K562 (cell line): ENCODE data around the gene GLB1L. TPM values are rescaled to one million over a fixed set of nuclear protein-coding genes. Genes with fewer than 3 reads are reported as not detected.

Experiments used
- ATAC-seq: fragments of 200-7000 bp; cut with Tn5 transposase; 3 replicates; pipeline ENCODE4 v1.9.1; 2020; ENCODE audit warnings: moderate library complexity
- BruUV-seq: library from RNA; stranded (reverse); fragments of 400-500 nt; replicated peaks from 2 replicates; lab custom pipeline; 2021; lab: Mats Ljungman, UMichigan
- CTCF ChIA-PET: fragments of 300-600 bp; formaldehyde crosslinking; extraction: SDS; loops from one replicate; lab custom pipeline; 2021; ENCODE audit warnings: low intra/inter-chr PET ratio; lab: Yijun Ruan, JAX
- POLR2A ChIA-PET: fragments of 300-600, 350-650 bp; sonication (Branson Sonifier 250); formaldehyde crosslinking; extraction: SDS; loops from one replicate; lab custom pipeline; 2021; ENCODE audit warnings: antibody characterized with exemption, inconsistent platforms; lab: Yijun Ruan, JAX
- DNase-seq, 4 experiments: peaks; one replicate each; pipeline versions ENCODE4 v3.0.0 to v3.0.0-alpha.2; 2011 to 2018; ENCODE audit warnings: low spot score in 3 of 4, mixed read lengths in 3 of 4; ENCODE audit errors: extremely low read depth in 1 of 4
- FAIRE-seq: peaks from 2 replicates; lab custom pipeline; 2011; peaks lifted over from hg19 to GRCh38; lab: Jason Lieb, UNC
- H2AFZ ChIP-seq: 2 replicates; pipeline ENCODE4 v1.6.0; 2011; ENCODE audit warnings: low read depth, low read length, control low read depth, inconsistent platforms
- H3K27ac ChIP-seq: fragments of 200-600 bp; 3 replicates; pipeline ENCODE4 v1.8.0; 2011; ENCODE audit warnings: low read depth, mild to moderate bottlenecking, control low read depth, inconsistent platforms, low read length, moderate library complexity, mixed read lengths; ENCODE audit errors: extremely low read depth
- H3K27me3 ChIP-seq, 2 experiments: fragments of 300-600 bp in 1 of 2; 2 replicates in 1 of 2; 3 replicates in 1 of 2; pipeline versions ENCODE4 v1.6.0 to v1.8.0; 2011; ENCODE audit warnings: inconsistent platforms in 2 of 2, low read length in 2 of 2, mild to moderate bottlenecking in 1 of 2, mixed read lengths in 1 of 2, moderate library complexity in 1 of 2; ENCODE audit not compliant: control insufficient read depth in 2 of 2, insufficient read depth in 2 of 2
- H3K36me3 ChIP-seq: fragments of 300-600 bp; 3 replicates; pipeline ENCODE4 v1.8.0; 2011; ENCODE audit warnings: mild to moderate bottlenecking, low read length, inconsistent platforms; ENCODE audit not compliant: control insufficient read depth, insufficient read depth
- H3K4me1 ChIP-seq, 2 experiments: fragments of 200-600 bp in 1 of 2; replicated peaks in 1 of 2; 2 replicates in 1 of 2; 3 replicates in 1 of 2; pipeline versions ENCODE4 v1.5.1 to v1.8.0; 2011; ENCODE audit warnings: inconsistent platforms in 2 of 2, low read length in 2 of 2, mild to moderate bottlenecking in 1 of 2, mixed read lengths in 1 of 2, moderate library complexity in 1 of 2; ENCODE audit not compliant: control insufficient read depth in 2 of 2, insufficient read depth in 2 of 2
- H3K4me2 ChIP-seq: 2 replicates; pipeline ENCODE4 v1.6.1; 2011; ENCODE audit warnings: low read length, control low read depth, inconsistent platforms, mixed read lengths; ENCODE audit not compliant: insufficient read depth
- H3K4me3 ChIP-seq: fragments of 200-600 bp; sonication (generic), shearing (Covaris generic); 2 replicates; pipeline ENCODE4 v1.5.1; 2016; ENCODE audit warnings: control low read depth, inconsistent platforms
- H3K79me2 ChIP-seq: fragments of 200-600 bp; 3 replicates; pipeline ENCODE4 v1.8.0; 2011; ENCODE audit warnings: low read length, inconsistent platforms; ENCODE audit not compliant: control insufficient read depth, insufficient read depth
- H3K9ac ChIP-seq, 2 experiments: 2 replicates each; pipeline versions ENCODE4 v1.6.0 to v1.6.1; 2011; ENCODE audit warnings: low read depth in 2 of 2, low read length in 2 of 2, control low read depth in 1 of 2, inconsistent platforms in 1 of 2, mild to moderate bottlenecking in 1 of 2, mixed read lengths in 1 of 2; ENCODE audit not compliant: insufficient read depth in 1 of 2
- H3K9me1 ChIP-seq: one replicate; pipeline ENCODE4 v1.6.0; 2011; ENCODE audit warnings: inconsistent platforms, mild to moderate bottlenecking, low read length, moderate library complexity; ENCODE audit not compliant: control insufficient read depth, insufficient read depth
- H3K9me3 ChIP-seq: replicated peaks from 2 replicates; pipeline ENCODE4 v1.5.1; 2011; ENCODE audit warnings: low read depth, low read length, inconsistent platforms; ENCODE audit not compliant: control insufficient read depth, insufficient read depth
- H4K20me1 ChIP-seq: replicated peaks from 2 replicates; pipeline ENCODE4 v1.6.1; 2011; ENCODE audit warnings: low read length, inconsistent platforms, mixed read lengths; ENCODE audit not compliant: control insufficient read depth, insufficient read depth
- CBX1 ChIP-seq: sonication (generic); IDR thresholded peaks from 2 replicates; pipeline ENCODE4 v1.6.1; 2016; ENCODE audit warnings: antibody characterized with exemption, low read depth, mild to moderate bottlenecking
- CTBP1 ChIP-seq: fragments of 450-650 bp; IDR thresholded peaks from 2 replicates; pipeline ENCODE4 v1.6.1; 2016; ENCODE audit warnings: borderline replicate concordance
- ETS2 ChIP-seq: IDR thresholded peaks from 2 replicates; pipeline ENCODE4 v1.6.1; 2016; ENCODE audit warnings: borderline replicate concordance, missing genetic modification characterization, mild to moderate bottlenecking, moderate library complexity, missing compliant biosample characterization; ENCODE audit not compliant: poor library complexity, severe bottlenecking
- FOSL1 ChIP-seq: fragments of 200-800 bp; sonication (Bioruptor generic); conservative IDR thresholded peaks from 2 replicates; pipeline ENCODE4 v1.6.1; 2016; ENCODE audit warnings: missing genetic modification characterization, missing compliant biosample characterization
- HNRNPLL ChIP-seq: fragments of 200-400 bp; formaldehyde crosslinking; IDR thresholded peaks from 2 replicates; pipeline ENCODE4 v1.6.1; 2017; ENCODE audit warnings: low read length, low read depth, mild to moderate bottlenecking; ENCODE audit not compliant: poor library complexity, severe bottlenecking
- KDM5B ChIP-seq: fragments of 200-600 bp; sonication (generic); IDR thresholded peaks from 2 replicates; pipeline ENCODE4 v1.6.1; 2012; ENCODE audit warnings: low read depth, mild to moderate bottlenecking, moderate library complexity, low read length, control low read depth, inconsistent platforms; ENCODE audit not compliant: insufficient replicate concordance
- MBD2 ChIP-seq: sonication (generic); IDR thresholded peaks from 2 replicates; pipeline ENCODE4 v1.6.1; 2016; ENCODE audit warnings: low read depth, borderline replicate concordance
- MTA3 ChIP-seq: fragments of 450-650 bp; formaldehyde crosslinking; IDR thresholded peaks from 2 replicates; pipeline ENCODE4 v1.6.1; 2017; ENCODE audit warnings: mild to moderate bottlenecking, borderline replicate concordance
- NBN ChIP-seq: fragments of 450-650 bp; IDR thresholded peaks from 2 replicates; pipeline ENCODE4 v1.6.1; 2016; ENCODE audit warnings: low read depth, mild to moderate bottlenecking
- NR4A1 ChIP-seq, 2 experiments: fragments of 250-450 bp in 1 of 2; fragments of 450-650 bp in 1 of 2; sonication (Bioruptor Pico) in 1 of 2; IDR thresholded peaks; 2 replicates each; pipeline versions ENCODE4 v1.4.0 to v1.6.1; 2016 to 2020; ENCODE audit warnings: mild to moderate bottlenecking in 2 of 2, missing compliant biosample characterization in 1 of 2, missing genetic modification characterization in 1 of 2, moderate library complexity in 1 of 2
- PRPF4 ChIP-seq: fragments of 200-400 bp; formaldehyde crosslinking; IDR thresholded peaks from one replicate; pipeline ENCODE4 v1.6.1; 2017; ENCODE audit warnings: low read length, low read depth, mild to moderate bottlenecking; ENCODE audit not compliant: insufficient read depth, poor library complexity, severe bottlenecking
- SAP30 ChIP-seq: fragments of 200-600 bp; sonication (generic); IDR thresholded peaks from 2 replicates; pipeline ENCODE4 v1.6.1; 2012; ENCODE audit warnings: borderline replicate concordance, low read depth, mild to moderate bottlenecking, moderate library complexity, low read length, control low read depth, inconsistent platforms; ENCODE audit not compliant: insufficient read depth, poor library complexity, severe bottlenecking
- SIX5 ChIP-seq, 2 experiments: IDR thresholded peaks; 2 replicates each; pipeline ENCODE4 v1.6.1; 2011; ENCODE audit warnings: low read length in 2 of 2, borderline replicate concordance in 1 of 2, low read depth in 1 of 2, mild to moderate bottlenecking in 1 of 2, moderate library complexity in 1 of 2; ENCODE audit not compliant: insufficient read depth in 1 of 2
- SLC30A9 ChIP-seq: fragments of 250-450 bp; sonication (Bioruptor Pico); IDR thresholded peaks from 2 replicates; pipeline ENCODE4 v1.8.0; 2022; ENCODE audit warnings: mild to moderate bottlenecking, moderate library complexity
- SP1 ChIP-seq: sonication (generic); formaldehyde crosslinking; IDR thresholded peaks from 2 replicates; pipeline ENCODE4 v1.8.1; 2022; ENCODE audit warnings: mild to moderate bottlenecking, missing genetic modification reagents
- ZNF518B ChIP-seq: fragments of 250-450 bp; sonication (Bioruptor Pico); IDR thresholded peaks from 2 replicates; pipeline ENCODE4 v1.5.0; 2021; ENCODE audit warnings: mild to moderate bottlenecking, moderate library complexity
- WGBS: fragments of 100-300 bp; shearing (Covaris generic); methylation state at CpG from one replicate; pipeline ENCODE4 v1.1.6; 2016; ENCODE audit warnings: low coverage, mixed read lengths; ENCODE audit not compliant: insufficient coverage; ENCODE audit errors: missing lambda C conversion rate; 5-methylcytosine and 5-hydroxymethylcytosine counted together
- in situ Hi-C: fragments of 300-500 bp; cut with MboI; formaldehyde crosslinking; loops from 4 replicates; pipeline ENCODE4 v1.15.0; 2018; ENCODE audit warnings: inconsistent platforms, mixed read lengths
- intact Hi-C: fragments of 100-400 bp; cut with micrococcal nuclease; formaldehyde crosslinking; loops from 2 replicates; pipeline ENCODE4 v1.14.2; 2022
- polyA plus RNA-seq, 8 experiments: library from polyadenylated mRNA; depleted of rRNA in 4 of 8; stranded (reverse) in 5 of 8; unstranded in 3 of 8; fragments of >200 nt; fragmentation: Nextera tagmentation in 2 of 8; fragmentation: Illumina TruSeq in 1 of 8; extraction: Ambion mirVana in 2 of 8; extraction: Trizol in 1 of 8; gene quantifications; 2 replicates each; pipeline versions ENCODE4 v1.2.1 to v1.2.3, GENCODE V29; 2011 to 2014; ENCODE audit warnings: inconsistent platforms in 1 of 8, missing spikeins in 1 of 8
- total RNA-seq, 7 experiments: library from RNA; depleted of rRNA in 6 of 7; stranded (reverse); fragments of >200 nt in 6 of 7; fragmentation: Illumina TruSeq in 2 of 7; extraction: Trizol in 2 of 7; gene quantifications; 2 replicates each; pipeline versions ENCODE4 v1.2.1 to v1.2.3, GENCODE V29; 2011 to 2021; ENCODE audit warnings: low replicate concordance in 1 of 7

Gene GLB1L
- total and polyA plus RNA-seq, 9 of the 15 experiments (the other 6 are each of a cell fraction or from before 2014, with no cell fraction given) = 0.42 to 2.9 (median 2.5) TPM

- peaks cover 18 to 47% of the 10 kb centered on the region in 2 experiments; a peak in 4 of 5 replicates for H3K4me1 ChIP-seq
- intact Hi-C loops (loop anchor here (2.0 kb wide), 1 partner anchor 25 kb away; the partner anchor contains the start of gene DNAJB2), in situ Hi-C loops (no loop called here)
- peak; percentile 11 for FAIRE-seq
- 0 out of 2 replicates have a peak, but pooled peaks cover 3% of the 10 kb centered on the region for H4K20me1 ChIP-seq
- peak within 1 kb of the TSS; percentile 88 for H2AFZ ChIP-seq
- no peaks in the 10 kb centered on the region for H3K9me3 ChIP-seq
- peaks cover 32% of the 10 kb centered on the region; the same call in 2 of the 3 replicates for H3K36me3 ChIP-seq
- peak within 1 kb of the TSS; percentile 75 for H3K27ac ChIP-seq
- H3K4me3 ChIP-seq = peak within 1 kb of the TSS; percentile 58
- CTCF ChIA-PET = interaction anchor here (0.8 kb wide), 1 partner anchor 41 kb away, joined by 5 read pairs; no protein-coding TSS in a partner anchor
- peak within 1 kb of the TSS; percentile 71 to 92 for H3K9ac ChIP-seq
- BruUV-seq = no TSS peak
- no peaks in the 10 kb centered on the region for H3K9me1 ChIP-seq
- H3K79me2 ChIP-seq = peaks cover 24% of the 10 kb centered on the region
- WGBS = under 1% methylated on average over 54 of the region's 76 CpGs
- peak; percentile 87 to 96 (median 95) for DNase-seq
- POLR2A ChIA-PET = interaction anchor here (0.6 to 2.0 kb wide), 9 partner anchors 9 to 113 kb away, joined by 3 to 8 read pairs (median 3); partner anchors contain the start of genes DNAJB2, GLB1L and STK16
- 0 out of 5 replicates have a peak, but pooled peaks cover 0 to 4% of the 10 kb centered on the region in 2 experiments for H3K27me3 ChIP-seq
- peak within 1 kb of the TSS; percentile 82 for H3K4me2 ChIP-seq
- peak; percentile 92 for ATAC-seq
- TF ChIP-seq NBN = no peak
- peak; percentile 71 for TF ChIP-seq CTBP1
- TF ChIP-seq SAP30 = peak; percentile 22
- no peak for TF ChIP-seq PRPF4
- peak; percentile 59; the same call in 1 of the 2 replicates for TF ChIP-seq MTA3
- TF ChIP-seq ZNF518B (CRISPR knock-in tag) = no peak
- TF ChIP-seq CBX1 = no peak
- TF ChIP-seq SIX5 (IDR thresholded peaks at IDR 0.05; ENCODE audit: borderline replicate concordance in 1 of 2, insufficient read depth in 1 of 2, low read depth in 1 of 2, low read length in 2 of 2) = no peak
- peak; percentile 73; the same call in 1 of the 2 replicates for TF ChIP-seq SP1
- peak; percentile 94 for TF ChIP-seq KDM5B
- TF ChIP-seq NR4A1 (CRISPR knock-in tag; IDR thresholded peaks at IDR 0.05) = no peak
- TF ChIP-seq NR4A1 (tag; IDR thresholded peaks at IDR 0.05) = no peak
- TF ChIP-seq ETS2 (tag) = no peak
- TF ChIP-seq HNRNPLL = peak; percentile 20
- TF ChIP-seq FOSL1 (tag) = 0 out of 2 replicates have a peak, but pooled peaks have one; percentile 5
- TF ChIP-seq MBD2 = peak; percentile 29; the same call in 1 of the 2 replicates
- no peak for TF ChIP-seq SLC30A9 (CRISPR knock-in tag)
These were observed 8.7 kb upstream of the GLB1L start, which contains the start of gene TUBA4A for GRCh38 chr2:219253753-219254589. Gene TUBA4A, minus strand, starts transcription at chr2:219253918. Its CDS starts 60 bp downstream, at chr2:219253858.
